Articular chondrocyte of knee joint (primary cell): Measurements from ENCODE around the gene INSYN1. TPM values are rescaled to one million over a fixed set of nuclear protein-coding genes. Genes with fewer than 3 reads are reported as not detected.

Source experiments
- total RNA-seq: library from RNA; depleted of rRNA; stranded (reverse); fragments of >200 nt; gene quantifications from 2 replicates; pipeline ENCODE4 v1.2.3, GENCODE V29; 2012

INSYN1 gene, protein sequence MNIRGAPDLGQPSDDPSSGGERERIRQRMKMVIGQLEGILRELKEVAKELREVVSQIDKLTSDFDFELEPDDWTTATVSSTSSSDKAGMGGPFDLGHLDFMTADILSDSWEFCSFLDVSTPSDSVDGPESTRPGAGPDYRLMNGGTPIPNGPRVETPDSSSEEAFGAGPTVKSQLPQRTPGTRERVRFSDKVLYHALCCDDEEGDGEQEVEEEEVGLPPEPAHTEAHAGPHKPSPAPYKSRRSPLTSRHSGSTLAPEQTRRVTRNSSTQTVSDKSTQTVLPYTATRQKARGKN
- 4.3 and 6.4 TPM in 2 replicates for total RNA-seq

DNA sequence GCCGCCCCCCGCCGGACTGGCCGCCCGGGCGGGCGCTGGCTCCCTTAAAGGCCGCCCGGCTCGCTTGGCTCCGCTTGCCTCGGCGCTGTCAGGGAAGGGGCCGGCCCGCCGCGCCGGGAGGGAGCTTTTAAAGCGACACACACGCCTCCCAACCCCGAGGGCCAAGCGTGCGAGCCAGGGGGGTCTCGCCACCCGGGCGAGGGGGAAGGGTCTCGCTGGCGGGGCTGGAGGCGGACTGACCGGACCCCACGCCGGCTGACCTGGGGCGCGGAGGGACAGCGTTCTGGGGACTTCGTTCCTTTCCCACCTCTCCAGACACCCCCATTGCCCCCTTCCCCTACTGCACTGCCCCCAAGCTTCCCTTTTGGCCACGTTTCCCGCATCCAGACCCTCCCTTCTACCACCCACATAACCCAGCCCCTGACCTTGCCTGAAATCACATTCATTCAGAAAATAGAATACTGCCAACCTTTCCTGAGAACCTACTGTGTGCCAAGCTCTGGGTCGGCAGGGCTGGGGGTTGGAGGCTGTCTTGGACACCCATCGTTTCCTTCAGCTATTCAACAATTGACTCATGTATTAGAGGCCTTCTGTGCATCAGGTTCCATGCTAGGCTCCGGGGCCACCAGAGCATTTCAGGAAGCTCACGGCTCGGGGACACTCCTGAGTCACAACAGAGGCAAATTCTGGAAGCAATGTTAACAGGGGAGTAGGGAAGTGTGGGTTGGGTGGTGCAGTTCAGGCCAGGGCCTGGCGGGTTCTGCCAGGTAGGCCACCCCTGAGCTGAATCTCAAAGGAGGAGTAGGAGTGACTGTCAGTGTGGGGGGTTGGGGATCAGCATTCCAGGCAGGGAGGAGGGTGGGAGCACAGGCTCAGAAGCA lies at the start of gene INSYN1:
INSYN1 (minus strand) TSS at position 102 of the 881 bp plus-strand sequence. CDS start 2,221 bp downstream, outside the sequence.

Other genes starting within 250 kb of the INSYN1 start
- 138 and 161 TPM in 2 replicates for gene NPTN, start 120.0 kb downstream of the INSYN1 start, total RNA-seq
- 101 and 125 TPM in 2 replicates for gene CD276, start 69.0 kb downstream of the INSYN1 start, total RNA-seq
- not detected in 2 replicates for gene TBC1D21, start 120.2 kb upstream of the INSYN1 start, total RNA-seq
- 157 and 171 TPM in 2 replicates for gene LOXL1, start 173.1 kb upstream of the INSYN1 start, total RNA-seq
- gene STOML1, start 238.9 kb upstream of the INSYN1 start, total RNA-seq: 10.3 and 12.4 TPM in 2 replicates
- gene PML, start 241.4 kb upstream of the INSYN1 start, total RNA-seq: 22.9 and 28.4 TPM in 2 replicates